ENCODE results near the gene TCEANC2. TPM values are rescaled to one million over a fixed set of nuclear protein-coding genes. Genes with fewer than 3 reads are reported as not detected.
"Not testable (repeated sequence)": the region's sequence is repeated elsewhere in the genome, so short reads cannot be mapped to it uniquely, and the experiment has no call there.

Gene TCEANC2
- total RNA-seq, 4 donors from 2014 or later = 3.0 to 9.0 (median 5.5) TPM

- 82 to 91% methylated on average over 3 of the region's 3 CpGs for WGBS, 2 donors
- TF ChIP-seq EP300 (IDR thresholded peaks at IDR 0.05) = no peak
- TF ChIP-seq CTCF (IDR thresholded peaks at IDR 0.05) = no peak
- TF ChIP-seq POLR2A (IDR thresholded peaks at IDR 0.05) = no peak
- Histone ChIP-seq H3K4me1 (no peaks in the 10 kb centered on the region), H3K9me3 (no peaks in the 10 kb centered on the region), H3K36me3 (peaks cover 0 to 9% (median 0%) of the 10 kb centered on the region in 3 donors), H3K4me3 (no peak overlapping the region), H3K27me3 (no peaks in the 10 kb centered on the region), H3K27ac (no peak overlapping the region)
- DNase-seq (ENCODE audit: low spot score in 2 of 2) = no peak
Observed at GRCh38 chr1:54091666-54092065, 38.3 kb downstream of the TCEANC2 start.

GRCh38 chr1:54094001-54094729 is 40.8 kb downstream of the TCEANC2 start:
- H3K36me3 ChIP-seq = peaks cover 0 to 12% (median 0%) of the 10 kb centered on the region in 3 donors
- WGBS, 2 donors = 70 to 77% methylated on average over 4 of the region's 4 CpGs
- no peaks in the 10 kb centered on the region for H3K27me3 ChIP-seq
- no peaks in the 10 kb centered on the region for H3K4me1 ChIP-seq
- no peak overlapping the region for H3K4me3 ChIP-seq
- H3K9me3 ChIP-seq = no peaks in the 10 kb centered on the region
- no peak for DNase-seq (ENCODE audit: low spot score in 2 of 2)
- TF ChIP-seq CTCF (IDR thresholded peaks at IDR 0.05) = no peak
- TF ChIP-seq POLR2A (IDR thresholded peaks at IDR 0.05) = no peak
- no peak for TF ChIP-seq EP300 (IDR thresholded peaks at IDR 0.05)
- no peak overlapping the region for H3K27ac ChIP-seq

GRCh38 chr1:54094730-54095105 is 41.3 kb downstream of the TCEANC2 start:
- H3K36me3 ChIP-seq = peaks cover 0 to 10% (median 0%) of the 10 kb centered on the region in 3 donors
- H3K9me3 ChIP-seq; DNase-seq (ENCODE audit: low spot score in 2 of 2); H3K27me3 ChIP-seq; H3K27ac ChIP-seq; H3K4me1 ChIP-seq; H3K4me3 ChIP-seq: not testable (repeated sequence)
- WGBS, 2 donors = 100% methylated on average over 1 of the region's 1 CpG

- TF ChIP-seq EP300 (IDR thresholded peaks at IDR 0.05) = no peak
- no peak for TF ChIP-seq POLR2A (IDR thresholded peaks at IDR 0.05)
- no peak for TF ChIP-seq CTCF (IDR thresholded peaks at IDR 0.05)
- Histone ChIP-seq H3K27me3 (no peaks in the 10 kb centered on the region), H3K9me3 (no peaks in the 10 kb centered on the region), H3K27ac (peak overlapping the region in 1 of 4 donors; percentile 36), H3K36me3 (peaks cover 0 to 9% (median 0%) of the 10 kb centered on the region in 3 donors), H3K4me1 (no peaks in the 10 kb centered on the region), H3K4me3 (no peak overlapping the region)
- no peak for DNase-seq (ENCODE audit: low spot score in 2 of 2)
- WGBS, 2 donors = 40 to 54% methylated on average over 8 of the region's 8 CpGs
Observed at GRCh38 chr1:54095546-54096226, 42.3 kb downstream of the TCEANC2 start.

- Histone ChIP-seq H3K27ac (no peak overlapping the region), H3K36me3 (peaks cover 0 to 9% (median 0%) of the 10 kb centered on the region in 3 donors), H3K27me3 (no peaks in the 10 kb centered on the region), H3K9me3 (no peaks in the 10 kb centered on the region), H3K4me3 (no peak overlapping the region), H3K4me1 (no peaks in the 10 kb centered on the region)
- 77% methylated on average over 25 of the region's 25 CpGs for WGBS, 2 donors
- no peak for DNase-seq (ENCODE audit: low spot score in 2 of 2)
- no peak for TF ChIP-seq CTCF (IDR thresholded peaks at IDR 0.05)
- TF ChIP-seq EP300 (IDR thresholded peaks at IDR 0.05) = no peak
- no peak for TF ChIP-seq POLR2A (IDR thresholded peaks at IDR 0.05)
Observed at GRCh38 chr1:54096227-54096876, 42.9 kb downstream of the TCEANC2 start.
